ENCODE data around the gene MTHFD2. TPM values are rescaled to one million over a fixed set of nuclear protein-coding genes. Genes with fewer than 3 reads are reported as not detected.
A peak's percentile ranks its signal among the peaks of the same experiment; 100 is the strongest.
"Not testable (repeated sequence)": the region's sequence is repeated elsewhere in the genome, so short reads cannot be mapped to it uniquely, and the experiment has no call there.

Gene MTHFD2
- total RNA-seq, 2 experiments from 2014 or later = 215 to 293 TPM

- Mint-ChIP-seq H3K36me3 (peaks cover 19% of the 10 kb centered on the region), H3K4me3 (peak overlapping the region; percentile 86), H3K4me1 (peaks cover 43% of the 10 kb centered on the region), H3K27ac (peak overlapping the region; percentile 94), H3K27me3 (no peaks in the 10 kb centered on the region), H3K9me3 (ENCODE audit: low read depth) (no peaks in the 10 kb centered on the region)
- peak; percentile 21 for ATAC-seq
- CTCF ChIA-PET = interaction anchor here (0.6 to 4.6 kb wide), 24 partner anchors 9 to 355 kb away, joined by 3 to 51 read pairs (median 6); partner anchors contain the start of genes BOLA3, C2orf81, MTHFD2 and STAMBP
- peak; percentile 58 for DNase-seq
Observed at GRCh38 chr2:74179063-74179865, 19.2 kb upstream of the MTHFD2 start.

GRCh38 chr2:74181739-74182138 lies 16.7 kb upstream of the MTHFD2 start:
- Mint-ChIP-seq H3K36me3 (peaks cover 10% of the 10 kb centered on the region), H3K27me3 (no peaks in the 10 kb centered on the region), H3K4me1 (peaks cover 37% of the 10 kb centered on the region), H3K4me3 (no peak overlapping the region), H3K9me3 (ENCODE audit: low read depth) (no peaks in the 10 kb centered on the region), H3K27ac (peak overlapping the region; percentile 17)
- ATAC-seq (no peak), DNase-seq (no peak)
- CTCF ChIA-PET = interaction anchor here (0.8 to 4.6 kb wide), 5 partner anchors 17 to 34 kb away, joined by 3 to 51 read pairs (median 3); partner anchors contain the start of genes BOLA3 and MTHFD2

DNA sequence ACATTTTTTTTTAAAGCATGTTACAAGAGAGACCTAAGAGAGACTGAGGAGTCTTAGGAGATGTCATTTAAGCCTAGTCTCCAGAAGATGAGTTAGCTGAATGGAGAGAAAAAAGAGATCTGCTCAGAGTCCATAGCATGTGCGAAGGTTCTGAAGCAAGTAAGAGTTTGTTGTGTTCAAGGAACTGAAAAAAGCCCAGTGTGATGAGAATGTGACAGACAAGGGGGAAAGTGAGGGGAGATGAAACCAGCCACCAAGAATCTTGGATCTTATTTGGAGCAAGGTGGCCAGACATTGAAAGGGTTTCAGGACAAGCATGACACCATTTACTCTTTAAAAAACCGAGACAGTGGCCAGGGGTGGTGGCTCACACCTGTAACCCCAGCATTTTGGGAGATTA lies 14.5 kb upstream of the MTHFD2 start:
- Mint-ChIP-seq H3K9me3 (ENCODE audit: low read depth) (no peaks in the 10 kb centered on the region), H3K27ac (no peak overlapping the region), H3K27me3 (no peaks in the 10 kb centered on the region), H3K36me3 (peaks cover 3% of the 10 kb centered on the region), H3K4me3 (no peak overlapping the region), H3K4me1 (peaks cover 30% of the 10 kb centered on the region)
- ATAC-seq (no peak), DNase-seq (no peak)
- CTCF ChIA-PET = interaction anchor here (1.2 to 1.5 kb wide), 2 partner anchors 13 to 33 kb away, joined by 3 to 6 read pairs; no protein-coding TSS in a partner anchor

GRCh38 chr2:74186038-74186437 lies 12.4 kb upstream of the MTHFD2 start:
- H3K27ac Mint-ChIP-seq = peak overlapping the region; percentile 79
- peaks cover 2% of the 10 kb centered on the region for H3K27me3 Mint-ChIP-seq
- DNase-seq (peak; percentile 67), ATAC-seq (peak; percentile 81)
- peaks cover 32% of the 10 kb centered on the region for H3K4me1 Mint-ChIP-seq
- H3K9me3 Mint-ChIP-seq (ENCODE audit: low read depth) = no peaks in the 10 kb centered on the region
- CTCF ChIA-PET = no interaction called here
- peak overlapping the region; percentile 53 for H3K4me3 Mint-ChIP-seq
- H3K36me3 Mint-ChIP-seq = peaks cover 3% of the 10 kb centered on the region

DNA sequence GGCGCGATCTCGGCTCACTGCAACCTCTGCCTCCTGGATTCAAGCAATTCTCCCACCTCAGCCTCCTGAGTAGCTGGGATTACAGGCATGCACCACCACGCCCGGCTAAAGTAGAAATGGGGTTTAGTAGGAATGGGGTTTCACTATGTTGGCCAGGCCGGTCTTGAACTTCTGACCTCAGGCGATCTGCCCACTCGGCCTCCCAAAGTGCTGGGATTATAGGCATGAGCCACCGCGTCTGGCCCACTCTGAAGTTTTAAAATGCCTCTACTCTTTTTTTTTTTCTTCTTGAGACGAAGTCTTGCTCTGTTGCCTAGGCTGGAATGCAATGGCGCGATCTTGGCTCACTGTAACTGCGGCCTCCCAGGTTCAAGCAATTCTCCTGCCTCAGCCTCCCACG lies 11.7 kb upstream of the MTHFD2 start:
- H3K27me3 Mint-ChIP-seq; CTCF ChIA-PET; H3K27ac Mint-ChIP-seq; DNase-seq; ATAC-seq; H3K9me3 Mint-ChIP-seq (ENCODE audit: low read depth); H3K4me3 Mint-ChIP-seq; H3K36me3 Mint-ChIP-seq: not testable (repeated sequence)
- H3K4me1 Mint-ChIP-seq = peaks cover 28% of the 10 kb centered on the region

DNA sequence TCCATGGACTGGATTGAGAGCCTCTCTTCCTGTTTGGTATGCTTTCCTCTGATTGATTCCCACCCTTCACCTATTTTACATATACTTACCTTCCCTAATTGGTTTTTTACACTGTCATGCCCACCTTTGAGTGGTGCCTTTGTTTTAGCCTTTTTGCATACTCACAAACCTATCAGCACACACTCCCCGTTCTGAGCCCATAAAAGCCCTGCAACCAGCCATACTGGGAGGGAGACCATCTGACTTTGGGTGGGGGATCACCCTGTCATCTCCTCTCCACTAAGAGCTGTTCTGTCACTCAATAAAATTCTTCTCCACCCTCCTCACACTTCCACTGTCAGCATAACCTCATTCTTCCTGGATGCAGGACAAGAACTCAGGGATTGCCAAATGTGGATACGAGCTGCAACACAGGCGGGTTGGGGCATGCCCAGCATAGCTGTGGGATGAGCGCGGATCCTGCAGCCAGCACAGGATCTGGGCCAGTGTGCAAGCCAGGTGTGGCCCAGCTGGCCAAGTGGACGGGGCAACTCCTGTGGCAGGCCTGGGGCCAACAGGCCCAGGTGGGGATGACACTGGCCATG lies 10.3 kb upstream of the MTHFD2 start:
- no peak overlapping the region for H3K4me3 Mint-ChIP-seq
- ATAC-seq (no peak), DNase-seq (no peak)
- peaks cover 3% of the 10 kb centered on the region for H3K36me3 Mint-ChIP-seq
- H3K27ac Mint-ChIP-seq = no peak overlapping the region
- H3K27me3 Mint-ChIP-seq = peaks cover 3% of the 10 kb centered on the region
- CTCF ChIA-PET = interaction anchor here (1.3 kb wide), 1 partner anchor 10 kb away, joined by 6 read pairs; the partner anchor contains the start of gene MOB1A
- no peaks in the 10 kb centered on the region for H3K9me3 Mint-ChIP-seq (ENCODE audit: low read depth)
- peaks cover 25% of the 10 kb centered on the region for H3K4me1 Mint-ChIP-seq

DNA sequence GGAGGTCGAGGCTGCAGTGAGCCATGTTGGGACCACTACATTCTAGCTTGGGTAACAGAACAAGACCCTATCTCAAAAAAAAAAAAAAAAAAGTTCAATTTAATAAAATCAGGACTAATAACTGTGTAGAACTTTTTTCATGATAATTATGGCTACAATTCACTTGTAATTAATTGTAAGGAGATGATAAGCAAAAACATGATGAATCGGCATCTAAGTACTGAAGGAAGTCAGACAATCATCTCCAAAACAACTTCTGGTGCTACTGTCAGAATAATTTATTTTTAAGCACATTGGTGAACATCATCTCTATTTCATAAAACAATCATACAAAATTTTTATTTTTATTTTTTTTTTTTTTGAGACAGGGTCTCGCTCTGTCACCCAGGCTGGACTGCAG lies 9.7 kb upstream of the MTHFD2 start:
- DNase-seq = no peak
- no peak overlapping the region for H3K27ac Mint-ChIP-seq
- H3K4me1 Mint-ChIP-seq = peaks cover 25% of the 10 kb centered on the region
- peaks cover 3% of the 10 kb centered on the region for H3K27me3 Mint-ChIP-seq
- CTCF ChIA-PET = interaction anchor here (1.3 kb wide), 1 partner anchor 10 kb away, joined by 6 read pairs; the partner anchor contains the start of gene MOB1A
- no peaks in the 10 kb centered on the region for H3K9me3 Mint-ChIP-seq (ENCODE audit: low read depth)
- no peak overlapping the region for H3K4me3 Mint-ChIP-seq
- H3K36me3 Mint-ChIP-seq = peaks cover 3% of the 10 kb centered on the region
- ATAC-seq = no peak

DNA sequence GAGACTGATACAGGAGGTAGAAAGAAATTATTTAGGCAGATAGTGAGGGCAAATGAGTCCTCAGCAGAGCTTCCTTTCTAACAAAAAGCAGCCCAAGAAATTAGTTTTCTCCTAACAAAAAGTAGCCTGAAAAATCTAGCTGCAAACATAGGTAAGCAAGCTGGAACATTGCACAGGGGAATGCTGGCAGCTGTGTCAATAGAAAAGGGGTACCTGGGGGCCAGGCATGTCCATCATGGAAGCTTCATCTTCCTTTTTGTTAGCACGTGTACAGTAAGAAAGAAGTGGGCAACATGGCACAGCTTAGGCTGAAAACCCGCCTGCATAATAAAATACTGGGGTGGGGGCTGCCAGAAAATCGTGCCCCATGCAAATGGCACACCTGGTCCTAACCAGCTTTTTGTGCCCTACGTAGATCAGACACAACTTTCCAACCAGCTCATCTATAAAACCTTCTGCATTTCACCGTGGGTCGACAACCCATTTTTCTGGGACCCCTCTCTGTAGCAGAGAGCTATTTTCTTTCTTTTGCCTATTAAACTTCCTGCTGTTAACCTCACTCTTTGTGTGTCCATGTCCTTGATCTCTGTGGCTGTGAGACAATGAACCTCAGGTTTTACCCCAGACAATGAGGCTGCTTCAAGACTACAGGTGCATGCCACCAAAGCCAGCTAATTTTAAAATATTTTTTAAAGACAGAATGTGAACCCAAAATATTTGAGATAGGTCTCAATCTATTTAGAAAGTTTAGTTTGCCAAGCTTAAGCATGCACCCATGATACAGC lies 6.6 kb upstream of the MTHFD2 start:
- Mint-ChIP-seq H3K4me1 (peaks cover 9% of the 10 kb centered on the region), H3K27ac (no peak overlapping the region), H3K4me3 (no peak overlapping the region), H3K27me3 (peaks cover 3% of the 10 kb centered on the region), H3K9me3 (ENCODE audit: low read depth) (no peaks in the 10 kb centered on the region), H3K36me3 (no peaks in the 10 kb centered on the region)
- CTCF ChIA-PET = interaction anchor here (0.6 to 2.0 kb wide), 7 partner anchors 9 to 200 kb away, joined by 3 to 14 read pairs (median 3); partner anchors contain the start of gene MOB1A
- no peak for DNase-seq
- ATAC-seq = no peak

- peaks cover 3% of the 10 kb centered on the region for H3K27me3 Mint-ChIP-seq
- no peak overlapping the region for H3K27ac Mint-ChIP-seq
Observed at GRCh38 chr2:74194799-74195198, 3.6 kb upstream of the MTHFD2 start.

DNA sequence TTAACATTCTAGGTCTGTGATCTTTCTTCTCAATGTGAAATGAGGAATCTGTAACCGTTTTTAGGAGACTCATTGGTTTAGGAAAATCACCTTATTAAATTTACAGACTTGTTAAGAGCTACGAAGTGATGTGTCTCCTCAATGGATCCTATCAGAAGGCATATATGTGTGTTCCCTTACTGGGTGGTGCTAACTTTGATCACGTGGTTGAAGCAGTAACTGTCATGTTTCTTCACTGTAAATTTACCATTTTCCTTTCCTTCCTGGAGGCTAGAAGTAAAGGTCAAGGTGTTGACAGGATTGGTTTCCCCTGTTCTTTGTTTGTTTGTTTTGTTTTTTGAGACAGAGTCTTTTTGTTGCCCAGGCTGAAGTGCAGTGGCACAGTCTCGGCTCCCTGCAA lies 1.4 kb upstream of the MTHFD2 start:
- Mint-ChIP-seq H3K36me3 (peaks cover 24% of the 10 kb centered on the region), H3K4me1 (peaks cover 31% of the 10 kb centered on the region), H3K9me3 (ENCODE audit: low read depth) (no peaks in the 10 kb centered on the region), H3K4me3 (no peak overlapping the region), H3K27ac (peak overlapping the region; percentile 69), H3K27me3 (no peaks in the 10 kb centered on the region)
- DNase-seq (no peak), ATAC-seq (no peak)
- CTCF ChIA-PET = interaction anchor here (1.1 to 3.6 kb wide), 4 partner anchors 9 to 52 kb away, joined by 3 to 51 read pairs (median 8); partner anchors contain the start of gene MOB1A

More at GRCh38 chr2:74194799-74195198, 3.6 kb upstream of the MTHFD2 start:
- ATAC-seq (no peak), DNase-seq (no peak)
- CTCF ChIA-PET = no interaction called here
- Mint-ChIP-seq H3K4me1 (peaks cover 18% of the 10 kb centered on the region), H3K36me3 (peaks cover 8% of the 10 kb centered on the region), H3K9me3 (ENCODE audit: low read depth) (no peaks in the 10 kb centered on the region), H3K4me3 (no peak overlapping the region)

GRCh38 chr2:74198023-74198460 lies 373 bp upstream of the MTHFD2 start:
- no peak for ATAC-seq
- H3K4me1 Mint-ChIP-seq = peaks cover 40% of the 10 kb centered on the region
- H3K36me3 Mint-ChIP-seq = peaks cover 30% of the 10 kb centered on the region
- no peaks in the 10 kb centered on the region for H3K27me3 Mint-ChIP-seq
- peak overlapping the region; percentile 100 for H3K27ac Mint-ChIP-seq
- no peak for DNase-seq
- H3K9me3 Mint-ChIP-seq (ENCODE audit: low read depth) = no peaks in the 10 kb centered on the region
- CTCF ChIA-PET = interaction anchor here (1.1 to 3.6 kb wide), 7 partner anchors 8 to 260 kb away, joined by 3 to 51 read pairs (median 9); partner anchors contain the start of genes BOLA3, MOB1A and WBP1
- H3K4me3 Mint-ChIP-seq = peak overlapping the region; percentile 96

- peak overlapping the region; percentile 96 for H3K4me3 Mint-ChIP-seq
- H3K27ac Mint-ChIP-seq = peak overlapping the region; percentile 100
- no peaks in the 10 kb centered on the region for H3K27me3 Mint-ChIP-seq
- H3K36me3 Mint-ChIP-seq = peaks cover 36% of the 10 kb centered on the region
- ATAC-seq (no peak), DNase-seq (no peak)
- no peaks in the 10 kb centered on the region for H3K9me3 Mint-ChIP-seq (ENCODE audit: low read depth)
- H3K4me1 Mint-ChIP-seq = peaks cover 50% of the 10 kb centered on the region
- CTCF ChIA-PET = interaction anchor here (0.9 to 3.6 kb wide), 10 partner anchors 14 to 371 kb away, joined by 3 to 51 read pairs (median 4); partner anchors contain the start of genes BOLA3, MOB1A and WBP1
Observed at GRCh38 chr2:74199275-74199701, 873 bp downstream of the MTHFD2 start.

Data from activated CD8-positive, alpha-beta memory T cell treated with anti-CD3 and anti-CD28 coated beads, Interleukin-2, amount 10 ng/mL, durations not matched to agents 7 days and 5 days (primary cell).